KBM-7 (cell line): ENCODE data around the gene AP5Z1.
"Not testable (repeated sequence)": the region's sequence is repeated elsewhere in the genome, so short reads cannot be mapped to it uniquely, and the experiment has no call there.

Source experiments
- DNase-seq: peaks from one replicate; pipeline ENCODE4 v3.0.0-alpha.2; 2015
- in situ Hi-C: fragments of 300-500 bp; cut with MboI; formaldehyde crosslinking; loops from 2 replicates; pipeline ENCODE4 v1.14.3; 2020; ENCODE audit warnings: low sequenced_read_pairs, low pct_unique_long_range_greater_than_20kb, mixed read lengths

The AP5Z1 gene

GRCh38 chr7:4796453-4796852 lies 21.0 kb downstream of the AP5Z1 start:
- in situ Hi-C loops, result no loop called here

GRCh38 chr7:4797858-4798705 lies 22.7 kb downstream of the AP5Z1 start:
- peak; percentile 85 for DNase-seq
- in situ Hi-C loops, result no loop called here

More at GRCh38 chr7:4796453-4796852, 21.0 kb downstream of the AP5Z1 start:
- DNase-seq, result no peak

GRCh38 chr7:4798706-4799235 lies 23.3 kb downstream of the AP5Z1 start:
- in situ Hi-C loops, result no loop called here
- DNase-seq, result no peak

- in situ Hi-C loops, result loop anchor here (25.0 kb wide), 1 partner anchor 288 kb away; no protein-coding TSS in a partner anchor
- DNase-seq, result no peak
These were observed 24.3 kb downstream of the AP5Z1 start for GRCh38 chr7:4799508-4800268.

- in situ Hi-C loops, result loop anchor here (25.0 kb wide), 1 partner anchor 287 kb away; no protein-coding TSS in a partner anchor
- no peak for DNase-seq
These were observed 25.1 kb downstream of the AP5Z1 start for GRCh38 chr7:4800487-4800886.

- in situ Hi-C loops, result loop anchor here (25.0 kb wide), 1 partner anchor 286 kb away; no protein-coding TSS in a partner anchor
- no peak for DNase-seq
These were observed 25.8 kb downstream of the AP5Z1 start for GRCh38 chr7:4800926-4801838.

GRCh38 chr7:4801839-4802231 lies 26.4 kb downstream of the AP5Z1 start:
- no peak for DNase-seq
- in situ Hi-C loops, result loop anchor here (25.0 kb wide), 1 partner anchor 285 kb away; no protein-coding TSS in a partner anchor

GRCh38 chr7:4802577-4802976 lies 27.2 kb downstream of the AP5Z1 start:
- in situ Hi-C loops, result loop anchor here (25.0 kb wide), 1 partner anchor 285 kb away; no protein-coding TSS in a partner anchor

GRCh38 chr7:4803397-4804241 lies 28.2 kb downstream of the AP5Z1 start:
- in situ Hi-C loops, result loop anchor here (25.0 kb wide), 1 partner anchor 284 kb away; no protein-coding TSS in a partner anchor
- no peak for DNase-seq

More at GRCh38 chr7:4802577-4802976, 27.2 kb downstream of the AP5Z1 start:
- DNase-seq, result not testable (repeated sequence)

- no peak for DNase-seq
- in situ Hi-C loops, result loop anchor here (25.0 kb wide), 1 partner anchor 282 kb away; no protein-coding TSS in a partner anchor
These were observed 29.9 kb downstream of the AP5Z1 start for GRCh38 chr7:4805110-4805983.

GRCh38 chr7:4805984-4806300 lies 30.5 kb downstream of the AP5Z1 start:
- in situ Hi-C loops, result loop anchor here (25.0 kb wide), 1 partner anchor 281 kb away; no protein-coding TSS in a partner anchor
- no peak for DNase-seq

- DNase-seq, result no peak
- in situ Hi-C loops, result loop anchor here (25.0 kb wide), 1 partner anchor 280 kb away; no protein-coding TSS in a partner anchor
These were observed 31.7 kb downstream of the AP5Z1 start for GRCh38 chr7:4806983-4807597.

- in situ Hi-C loops, result loop anchor here (25.0 kb wide), 1 partner anchor 280 kb away; no protein-coding TSS in a partner anchor
- DNase-seq, result no peak
These were observed 32.2 kb downstream of the AP5Z1 start for GRCh38 chr7:4807598-4808016.

GRCh38 chr7:4808026-4808425 lies 32.6 kb downstream of the AP5Z1 start:
- in situ Hi-C loops, result loop anchor here (25.0 kb wide), 1 partner anchor 279 kb away; no protein-coding TSS in a partner anchor
- no peak for DNase-seq

- no peak for DNase-seq
- in situ Hi-C loops, result loop anchor here (25.0 kb wide), 1 partner anchor 279 kb away; no protein-coding TSS in a partner anchor
These were observed 33.1 kb downstream of the AP5Z1 start for GRCh38 chr7:4808565-4808964.

- peak; percentile 40 for DNase-seq
- in situ Hi-C loops, result loop anchor here (25.0 kb wide), 1 partner anchor 278 kb away; no protein-coding TSS in a partner anchor
These were observed 33.7 kb downstream of the AP5Z1 start for GRCh38 chr7:4809091-4809591.
